GM11168 (cell line): ENCODE results near the gene OPCML.

ENCODE experiments used
- in situ Hi-C: fragments of 300-500 bp; cut with MboI; formaldehyde crosslinking; loops from one replicate; pipeline ENCODE4 v1.12.0; 2022; ENCODE audit warnings: low sequenced_read_pairs; ENCODE audit not compliant: unreplicated experiment

OPCML gene

DNA sequence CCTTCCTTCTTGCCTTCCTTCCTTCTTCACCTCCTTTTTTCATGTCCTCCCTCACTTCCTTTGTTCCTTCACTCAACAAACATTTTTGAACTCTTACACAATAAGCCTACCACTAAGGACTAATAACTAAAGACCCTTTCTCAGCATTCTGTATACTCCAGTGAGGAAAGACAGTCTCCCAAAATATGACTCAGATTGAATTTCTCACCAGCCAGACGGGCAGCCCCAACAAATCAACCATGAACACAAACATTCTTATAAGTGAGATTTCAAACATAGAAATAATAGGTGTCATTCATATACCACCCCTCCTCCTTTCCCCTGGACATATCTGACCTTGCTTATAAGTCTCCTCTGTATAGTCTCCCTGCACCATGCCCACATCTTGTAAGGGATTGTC lies 1079.7 kb downstream of the OPCML start:
- in situ Hi-C loops, result no loop called here

DNA sequence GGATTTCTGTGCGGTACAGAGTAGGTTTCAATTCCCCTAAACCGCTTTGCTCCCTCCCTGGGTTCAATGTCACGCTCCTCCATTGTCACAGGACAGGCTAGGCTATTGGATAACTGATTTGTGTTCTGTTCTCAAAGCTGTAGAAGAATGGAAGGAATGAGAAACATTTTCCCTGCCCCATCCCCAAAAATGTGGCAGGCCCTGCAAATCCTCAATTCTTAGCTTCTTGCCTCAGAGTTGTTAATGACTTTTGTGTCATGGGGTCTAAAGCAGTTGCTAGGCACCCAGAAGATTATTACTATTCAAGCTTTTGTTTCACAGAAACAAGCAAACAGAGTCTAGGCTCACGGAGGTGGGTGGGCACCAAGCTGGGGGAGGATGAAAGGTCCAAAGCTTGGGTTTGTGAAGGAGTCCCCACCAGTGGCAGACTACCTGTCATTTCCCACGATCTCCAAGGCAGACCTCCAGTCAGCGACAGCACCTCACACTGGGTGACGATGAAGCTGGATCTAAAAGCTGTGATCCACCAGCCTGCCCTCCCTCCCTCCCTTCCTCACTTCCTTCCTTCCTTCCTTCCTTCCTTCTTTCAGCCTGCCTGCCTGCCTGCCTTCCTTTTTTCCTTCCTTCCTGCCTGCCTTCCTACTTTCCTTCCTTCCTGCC lies 1080.2 kb downstream of the OPCML start:
- in situ Hi-C loops, result no loop called here

DNA sequence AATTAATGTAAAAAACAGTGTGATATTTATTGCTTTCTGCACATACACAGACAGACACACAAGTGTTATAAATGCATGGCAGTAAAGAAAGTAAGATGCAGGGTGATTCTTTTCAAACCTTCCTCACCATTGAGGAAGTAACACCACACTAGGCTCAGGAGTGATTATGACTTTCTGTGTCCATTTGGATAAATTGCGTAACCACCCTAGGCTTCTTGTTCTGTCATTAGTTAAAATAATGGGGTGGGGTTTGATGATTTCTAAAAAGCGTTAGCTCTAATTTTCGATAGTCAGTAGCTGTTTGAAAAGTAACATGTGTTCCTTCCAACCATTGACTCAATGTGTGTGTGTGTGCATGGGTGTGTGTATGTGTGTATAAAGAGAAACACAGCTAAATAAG lies 1081.7 kb downstream of the OPCML start:
- in situ Hi-C loops, result no loop called here

DNA sequence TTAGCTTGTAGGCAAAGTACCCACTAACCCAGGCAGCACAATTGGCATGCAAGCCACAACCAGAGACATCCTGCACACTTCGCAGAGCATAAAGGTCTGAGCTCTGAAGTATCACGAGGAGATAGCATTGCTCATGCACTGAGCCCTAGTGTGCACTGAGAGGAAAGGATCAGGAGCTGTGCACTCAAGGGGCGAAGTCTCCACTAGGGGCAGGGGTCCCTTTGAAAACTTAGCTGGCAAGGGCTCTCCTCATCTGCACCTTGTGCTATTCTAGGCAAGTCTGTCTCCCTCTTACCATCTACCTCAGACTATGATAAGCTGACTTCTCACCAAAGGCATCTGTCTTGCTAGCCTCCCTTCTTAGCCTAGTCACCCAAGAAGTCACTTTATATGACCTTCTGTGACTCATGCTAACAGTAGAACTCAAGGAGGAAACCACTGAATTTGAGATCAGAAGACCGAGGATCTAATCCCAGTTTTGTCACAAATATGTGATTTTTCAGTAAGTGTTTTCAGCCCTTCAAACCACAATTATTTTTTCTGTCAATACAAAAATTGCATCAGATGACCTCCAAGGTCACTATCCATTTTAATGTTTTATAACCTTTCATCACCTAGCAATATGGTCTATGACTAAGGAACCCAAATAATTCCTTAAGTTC lies 1083.8 kb downstream of the OPCML start:
- in situ Hi-C loops, result no loop called here

DNA sequence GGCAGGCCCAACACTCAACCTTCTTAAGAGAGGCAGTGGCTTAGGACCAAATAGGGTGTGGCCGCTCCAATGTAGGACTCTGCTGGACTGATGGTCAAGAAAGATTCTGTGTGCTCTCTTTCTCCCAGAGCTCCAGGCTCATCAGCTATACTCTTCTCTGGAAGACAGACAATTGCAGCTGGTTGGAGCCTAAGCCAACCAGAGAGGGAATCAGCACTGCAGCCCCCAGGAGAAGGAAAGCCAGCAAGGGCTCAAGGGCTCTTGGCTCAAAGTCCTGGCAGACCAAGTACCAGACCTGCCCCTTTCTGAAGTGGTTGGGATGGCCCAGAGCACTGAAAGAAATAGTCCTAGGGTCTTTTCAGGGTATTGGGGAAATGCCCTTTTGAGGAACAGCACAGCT lies 1084.5 kb downstream of the OPCML start:
- in situ Hi-C loops, result no loop called here

DNA sequence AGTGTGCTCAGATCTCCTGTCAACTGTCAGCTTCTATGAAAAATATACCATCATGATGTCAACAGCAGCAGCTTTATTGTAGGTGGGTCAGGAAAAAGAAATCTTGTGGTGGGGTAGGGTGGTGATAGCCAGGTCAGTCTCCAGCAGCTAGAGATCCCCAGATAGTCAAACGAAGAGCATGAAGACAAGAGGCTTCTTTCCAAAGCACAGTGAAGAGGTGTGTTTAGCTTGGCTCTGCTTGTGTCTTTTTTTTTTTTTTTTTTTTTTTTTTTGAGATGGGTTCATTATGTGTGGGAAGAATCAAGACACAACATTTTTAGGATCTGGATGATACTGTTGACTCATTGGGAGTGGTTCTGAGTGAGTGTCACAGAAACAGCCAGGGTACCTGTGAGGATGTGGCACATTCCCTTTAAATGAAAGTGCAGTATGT lies 1086.4 kb downstream of the OPCML start:
- in situ Hi-C loops, result no loop called here

DNA sequence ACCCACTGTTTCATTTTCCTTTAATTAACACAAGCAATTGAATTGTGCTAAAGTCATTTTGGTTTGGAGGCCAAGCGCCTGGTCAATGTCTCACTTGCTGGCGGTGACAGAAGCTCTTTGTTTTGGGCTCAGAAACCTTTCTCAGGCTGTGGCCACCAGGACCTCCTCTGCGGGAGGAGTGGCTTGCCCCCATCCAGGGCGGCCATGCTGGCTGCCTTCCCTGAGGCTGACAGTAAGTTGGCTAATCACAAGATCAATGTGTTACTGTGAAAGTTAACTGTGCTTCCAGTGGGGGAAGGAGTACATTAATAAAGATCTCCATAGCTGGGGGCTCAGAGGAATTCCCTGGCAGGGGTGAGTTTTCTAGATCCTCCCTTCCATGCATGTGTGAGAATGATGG lies 1087.4 kb downstream of the OPCML start:
- in situ Hi-C loops, result no loop called here

DNA sequence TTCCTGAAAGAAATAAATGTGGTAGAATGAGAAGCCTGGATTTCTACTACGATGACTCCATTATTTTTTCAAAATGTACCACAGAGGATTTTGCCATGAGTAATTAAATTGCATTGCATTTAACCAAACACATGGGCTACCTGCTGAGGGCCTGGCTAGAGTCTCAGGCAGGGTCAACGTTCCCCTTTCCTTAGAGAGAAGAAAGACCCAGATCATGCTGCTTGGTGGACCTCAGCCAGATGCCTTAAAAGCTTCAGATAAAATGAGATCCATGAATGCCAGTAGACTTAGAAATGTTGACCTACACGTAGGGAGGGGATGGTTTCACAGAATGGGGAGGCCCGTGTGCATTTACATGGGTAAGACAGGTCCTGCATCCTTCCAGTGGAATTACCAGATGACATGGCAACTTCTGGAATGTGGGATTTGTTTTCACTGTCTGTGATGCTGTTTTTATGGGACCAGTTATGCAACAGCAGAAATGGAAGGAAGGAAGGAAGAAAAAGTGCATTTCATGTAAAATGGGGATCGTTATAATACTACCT lies 1092.5 kb downstream of the OPCML start:
- in situ Hi-C loops, result no loop called here

DNA sequence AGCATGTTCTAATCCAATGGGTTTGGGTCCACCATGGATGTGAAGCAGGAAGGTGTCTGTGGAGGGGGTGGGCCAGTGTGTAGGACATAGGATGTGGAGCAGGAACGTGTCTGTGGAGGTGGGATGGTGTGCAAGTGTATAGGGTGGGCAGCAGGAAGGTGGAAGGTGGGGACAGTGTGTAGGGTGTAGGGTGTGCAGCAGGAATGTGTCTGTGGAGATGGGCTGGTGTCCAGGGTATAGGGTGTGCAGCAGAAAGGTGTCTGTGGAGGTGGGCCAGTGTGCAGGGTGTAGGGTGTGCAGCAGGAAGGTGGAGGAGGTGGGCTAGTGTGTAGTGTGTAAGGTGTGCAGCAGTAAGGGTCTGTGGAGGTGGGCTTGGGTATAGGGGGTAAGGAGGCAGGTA lies 1093.9 kb downstream of the OPCML start:
- in situ Hi-C loops, result no loop called here

DNA sequence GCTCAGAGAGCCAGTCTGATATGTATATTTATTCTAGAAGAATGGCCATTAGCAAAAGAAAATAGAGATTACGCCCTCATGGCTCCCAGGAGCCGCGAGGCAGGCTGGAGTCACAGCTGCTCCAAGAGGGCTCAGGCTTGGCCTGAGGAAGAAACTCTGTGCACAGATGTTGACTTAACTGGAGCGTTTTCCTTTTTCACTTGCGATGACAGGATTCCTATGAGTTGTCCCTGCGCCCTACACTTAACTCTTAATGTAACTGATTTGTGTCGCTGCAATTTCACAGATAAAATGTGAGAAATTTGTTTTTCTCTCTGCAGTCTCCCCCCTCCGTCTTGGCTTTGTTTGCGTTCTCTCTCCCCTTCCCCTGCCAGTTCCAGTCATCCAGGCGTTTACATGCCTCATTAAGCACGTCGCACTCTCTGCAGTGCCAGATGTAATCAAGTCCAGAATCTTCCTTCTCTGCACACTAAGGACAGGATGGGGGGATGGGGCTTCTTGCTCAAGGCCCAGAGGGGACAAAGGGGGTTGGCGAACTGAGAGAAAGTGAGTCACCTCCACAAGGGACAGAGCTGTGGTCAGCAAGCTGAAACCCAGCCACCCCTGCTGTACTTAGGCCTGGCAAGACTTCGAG lies 1101.8 kb downstream of the OPCML start:
- in situ Hi-C loops, result no loop called here

DNA sequence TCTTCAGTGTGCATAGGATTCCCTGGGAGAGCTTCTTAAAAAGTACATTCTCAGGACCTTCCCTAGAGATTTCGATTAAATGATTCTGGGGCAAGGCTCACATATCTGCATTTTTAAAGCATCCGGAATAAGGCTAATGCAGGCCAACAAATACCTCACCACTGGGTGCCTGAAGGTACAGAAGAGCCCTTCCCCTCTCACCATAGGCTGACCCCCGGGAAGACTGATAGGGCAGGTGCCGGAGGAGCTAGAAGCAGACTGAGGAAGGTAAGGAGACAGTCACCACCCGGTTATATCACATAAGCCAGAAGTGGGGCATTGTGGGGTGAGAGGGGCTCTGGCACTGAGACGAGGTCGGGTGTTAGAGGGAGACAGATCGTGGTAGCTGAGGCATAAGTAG lies 1102.6 kb downstream of the OPCML start:
- in situ Hi-C loops, result no loop called here

DNA sequence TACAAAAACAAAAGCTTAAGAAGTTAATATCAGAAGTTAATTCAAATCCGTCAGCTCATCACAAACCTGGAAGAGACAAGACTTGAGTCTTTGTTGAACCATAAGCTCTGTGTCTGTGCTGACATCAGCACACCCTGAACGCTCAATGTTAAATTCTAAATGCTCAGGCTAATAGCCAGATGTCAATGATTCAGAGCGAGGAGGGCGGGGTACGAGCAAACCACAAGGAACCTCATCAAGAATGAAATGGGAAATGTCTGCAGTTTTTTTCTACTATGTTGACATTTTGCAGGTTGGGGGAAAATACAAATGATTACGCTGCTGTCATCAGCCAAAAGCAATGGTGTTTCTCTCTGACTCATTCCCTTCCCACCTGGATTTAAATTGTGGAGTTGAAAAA lies 1104.7 kb downstream of the OPCML start:
- in situ Hi-C loops, result no loop called here

DNA sequence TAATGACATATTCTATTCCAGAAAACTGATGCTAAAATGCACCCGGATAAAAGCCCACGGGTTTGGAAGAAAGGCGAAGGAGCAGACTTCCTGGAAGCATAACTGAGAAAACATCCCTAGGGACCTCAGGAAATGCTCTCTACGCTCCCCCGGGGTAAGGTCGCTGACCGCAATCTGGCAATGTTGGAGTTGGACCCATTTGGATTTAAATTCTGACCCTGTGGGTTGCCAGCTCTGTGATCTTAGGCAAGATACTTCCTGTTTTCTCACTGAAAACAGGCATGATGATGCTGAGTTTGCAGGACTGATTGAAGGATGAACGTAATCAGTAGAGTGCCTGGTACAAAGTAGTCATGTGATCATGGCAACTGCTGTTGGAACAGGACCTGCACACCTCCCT lies 1107.9 kb downstream of the OPCML start:
- in situ Hi-C loops, result no loop called here

DNA sequence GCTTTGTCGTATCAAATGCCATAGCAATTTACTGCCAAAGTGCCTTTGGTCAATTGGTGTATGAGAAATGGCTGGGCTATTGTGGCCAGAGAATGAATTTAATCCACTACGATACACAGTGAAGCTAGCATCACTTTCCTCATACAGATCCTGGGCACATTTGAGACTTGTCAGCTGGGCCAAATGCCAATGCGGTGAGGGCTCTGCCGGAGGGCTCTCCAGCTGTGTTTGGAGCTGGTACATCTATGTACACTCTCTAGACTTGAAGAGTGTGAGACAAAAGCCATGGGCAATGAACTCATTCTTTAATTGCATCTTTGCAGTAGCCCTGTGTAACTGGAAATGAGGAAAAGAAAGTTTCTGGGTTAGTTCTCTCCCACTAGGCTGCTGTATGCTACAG lies 1109.0 kb downstream of the OPCML start:
- in situ Hi-C loops, result no loop called here

DNA sequence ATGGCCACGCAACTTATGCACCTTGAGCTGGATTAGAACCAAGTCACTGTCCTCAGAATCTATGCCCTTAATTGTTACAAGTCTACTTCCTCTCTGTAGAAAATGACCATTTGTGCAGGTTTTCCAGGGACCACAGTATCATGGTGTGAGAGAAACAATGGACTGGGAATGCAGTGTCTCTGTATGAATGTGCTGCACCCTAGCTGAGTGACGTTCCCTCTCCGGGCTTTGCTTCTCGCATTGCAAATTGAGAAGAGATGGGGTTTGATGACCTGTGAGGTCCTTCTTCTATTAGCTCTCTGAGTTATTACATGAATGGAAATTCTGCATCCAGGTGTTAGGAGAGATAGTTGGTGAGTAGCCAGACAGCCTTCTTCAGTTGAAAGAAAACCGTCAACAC lies 1109.6 kb downstream of the OPCML start:
- in situ Hi-C loops, result no loop called here

DNA sequence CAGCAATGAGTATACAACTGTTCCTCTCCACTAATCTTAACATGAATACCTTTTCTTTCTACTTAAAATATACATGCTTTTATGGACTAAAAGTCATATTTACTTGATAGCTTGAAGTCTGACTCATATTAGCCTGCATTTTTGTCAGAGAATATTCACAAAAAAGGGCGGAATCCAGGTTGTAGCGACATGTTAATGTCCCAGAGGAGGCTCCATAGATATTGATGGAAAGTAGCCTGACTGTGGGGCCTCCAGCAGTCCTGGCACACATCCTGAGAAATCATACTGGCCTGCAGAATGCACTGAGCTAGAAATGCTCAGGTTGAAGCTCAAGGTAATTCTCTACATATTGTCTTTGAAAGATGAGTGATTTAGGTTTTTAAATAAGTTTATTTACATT lies 1110.7 kb downstream of the OPCML start:
- in situ Hi-C loops, result no loop called here

DNA sequence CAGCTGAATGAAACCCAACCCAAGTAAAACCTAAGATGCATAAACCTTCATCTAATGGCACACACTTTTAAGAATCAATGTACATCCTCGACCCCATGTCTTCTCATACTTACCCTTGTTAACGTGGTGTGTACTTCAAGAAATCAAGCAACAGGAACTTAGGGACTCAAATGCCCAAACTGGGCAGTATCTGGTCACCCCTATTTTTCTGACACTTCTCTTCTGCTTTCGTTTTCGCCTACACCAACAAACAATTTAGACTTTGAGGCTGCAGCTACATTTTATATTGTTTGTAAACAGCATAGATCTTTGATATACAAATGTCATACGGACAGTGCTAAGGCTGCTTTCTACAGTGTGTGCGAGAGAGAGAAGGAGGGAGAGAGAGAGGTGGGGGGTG lies 1117.8 kb downstream of the OPCML start:
- in situ Hi-C loops, result no loop called here

DNA sequence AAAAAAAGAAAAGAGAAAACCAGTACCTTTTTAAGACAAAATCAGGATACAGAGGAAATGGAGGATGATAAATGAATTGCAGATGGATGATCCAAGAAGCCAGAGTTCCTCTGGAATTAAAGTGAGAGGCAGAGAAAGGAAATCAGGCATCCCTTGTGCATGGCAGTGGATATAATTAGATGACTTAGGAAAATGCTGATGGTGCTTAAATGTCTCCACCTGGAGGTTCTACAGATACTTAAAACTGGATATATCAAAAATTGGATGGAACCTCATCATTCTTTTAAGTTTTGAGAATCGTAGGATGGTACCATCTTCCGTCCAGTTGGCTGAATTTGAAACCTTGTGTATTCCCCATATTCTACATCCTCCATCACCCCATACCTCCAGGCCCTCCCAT lies 1121.9 kb downstream of the OPCML start:
- in situ Hi-C loops, result no loop called here

DNA sequence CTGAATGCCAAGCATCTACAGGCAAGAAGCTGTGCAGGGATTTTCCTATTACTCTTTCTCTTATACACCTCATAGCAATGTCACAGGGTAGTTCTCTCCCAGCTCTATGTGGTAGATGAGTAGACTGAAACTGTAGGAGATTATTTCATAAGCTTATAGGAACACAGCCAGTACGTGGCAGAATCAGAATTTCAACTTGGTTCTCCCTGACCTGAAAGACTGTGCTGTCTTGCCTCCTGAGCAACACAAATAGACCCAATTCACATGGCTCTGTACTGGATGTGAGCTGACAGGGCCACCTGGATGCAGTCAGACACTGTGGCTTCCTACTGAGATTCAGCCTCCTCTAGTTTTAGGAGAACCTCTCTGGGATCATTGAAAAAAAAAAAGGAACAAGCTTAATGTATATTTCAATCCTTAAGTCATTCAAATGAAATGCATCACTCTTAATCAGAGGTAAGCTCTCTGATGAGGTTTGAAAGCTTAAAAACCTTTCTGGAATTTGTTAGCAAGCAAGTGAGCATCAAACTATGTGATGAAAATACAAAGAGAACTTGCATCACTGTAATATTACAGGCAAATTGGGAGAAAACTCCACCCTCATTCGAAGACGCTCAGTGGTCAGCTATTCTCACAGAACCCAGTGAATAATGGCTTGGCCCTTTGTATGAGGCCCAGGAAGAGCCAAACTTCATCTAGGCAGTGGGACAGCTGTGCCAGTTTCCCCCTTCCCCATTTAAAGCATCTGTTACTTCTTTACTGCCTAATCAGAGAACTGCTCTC lies 1122.5 kb downstream of the OPCML start:
- in situ Hi-C loops, result no loop called here

DNA sequence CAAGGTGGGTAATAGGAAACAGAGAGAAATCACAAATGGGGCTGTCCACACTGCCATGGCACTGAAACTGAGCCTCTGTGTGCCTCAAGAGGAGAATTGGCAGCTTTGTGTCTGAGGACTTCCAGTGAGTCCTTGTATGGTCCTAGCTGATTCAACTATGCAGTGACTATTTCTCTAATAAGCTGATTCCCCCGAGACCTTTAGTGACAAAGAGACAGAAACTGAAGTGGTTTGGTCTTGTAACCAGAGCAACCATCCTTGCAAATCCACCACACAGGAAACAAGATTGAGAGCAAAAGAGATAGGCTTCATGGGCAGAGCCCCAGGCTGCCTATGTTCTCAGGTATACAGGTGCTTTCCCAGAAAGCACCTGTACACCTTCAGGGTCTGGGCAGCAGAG lies 1123.4 kb downstream of the OPCML start:
- in situ Hi-C loops, result no loop called here

DNA sequence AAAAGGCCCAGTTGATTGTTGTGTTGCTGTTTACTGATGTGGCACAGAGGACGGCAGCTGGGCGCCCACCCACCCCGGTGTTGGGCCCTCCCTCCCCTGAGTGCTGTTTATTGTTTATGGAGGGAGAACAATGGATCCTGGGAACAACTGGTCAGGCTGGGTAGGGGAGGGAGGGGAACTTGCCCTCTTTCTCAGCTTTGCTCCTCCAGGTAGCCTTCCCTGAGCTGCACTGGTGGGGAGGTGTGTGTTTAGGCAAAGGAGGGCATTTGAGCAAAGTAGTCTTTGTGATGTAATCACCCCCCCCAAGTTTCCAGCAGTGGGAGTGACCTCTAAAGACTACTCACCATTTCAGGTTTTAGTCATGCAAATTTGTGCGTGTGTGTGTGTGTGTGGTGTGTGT lies 1126.6 kb downstream of the OPCML start:
- in situ Hi-C loops, result no loop called here
